BLaER1 treated with 17β-estradiol and CSF1 and Interleukin-3, amounts not matched to agents 10 nM and 100 nM (cell line): ENCODE data around the gene ZNF532.

Experiments
- H3K27ac ChIP-seq, 11 experiments: shearing (Covaris generic); formaldehyde crosslinking; 2 replicates each; pipeline ENCODE4 v1.8.1; 2022
- H3K27me3 ChIP-seq, 11 experiments: shearing (Covaris generic); formaldehyde crosslinking; 2 replicates each; pipeline ENCODE4 v1.8.1; 2022
- H3K36me3 ChIP-seq, 11 experiments: shearing (Covaris generic); formaldehyde crosslinking; 2 replicates each; pipeline ENCODE4 v1.8.1; 2022
- H3K4me1 ChIP-seq, 10 experiments: shearing (Covaris generic); formaldehyde crosslinking; 2 replicates each; pipeline ENCODE4 v1.8.1; 2022
- H3K4me2 ChIP-seq, 11 experiments: shearing (Covaris generic); formaldehyde crosslinking; 2 replicates each; pipeline ENCODE4 v1.8.1; 2022
- H3K4me3 ChIP-seq, 10 experiments: shearing (Covaris generic); formaldehyde crosslinking; 2 replicates each; pipeline ENCODE4 v1.8.1; 2022
- H3K9ac ChIP-seq, 11 experiments: shearing (Covaris generic); formaldehyde crosslinking; 2 replicates each; pipeline ENCODE4 v1.8.1; 2022
- H3K9me3 ChIP-seq, 11 experiments: shearing (Covaris generic); formaldehyde crosslinking; replicated peaks in 1 of 11; 2 replicates each; pipeline ENCODE4 v1.8.1; 2022
- H4K20me1 ChIP-seq, 11 experiments: shearing (Covaris generic); formaldehyde crosslinking; 2 replicates each; pipeline ENCODE4 v1.8.1; 2022
- Cebpa-rat ChIP-seq, 11 experiments: shearing (Covaris generic); IDR thresholded peaks; 2 replicates each; pipeline ENCODE4 v1.8.1; 2022

Gene ZNF532

GRCh38 chr18:58947136-58947732 lies 82.6 kb downstream of the ZNF532 start:
- H3K27ac ChIP-seq, result no peak overlapping the region
- H3K27me3 ChIP-seq, result no peaks in the 10 kb centered on the region
- H3K36me3 ChIP-seq, result no peaks in the 10 kb centered on the region
- no peak overlapping the region for H3K4me3 ChIP-seq
- H3K4me2 ChIP-seq, result no peak overlapping the region
- TF ChIP-seq Cebpa-rat (IDR thresholded peaks at IDR 0.05), result no peak
- H3K9me3 ChIP-seq, result peaks cover 0 to 13% (median 4%) of the 10 kb centered on the region in 11 experiments; a peak in 7 of 22 replicates
- no peaks in the 10 kb centered on the region for H4K20me1 ChIP-seq
- H3K9ac ChIP-seq, result no peak overlapping the region
- H3K4me1 ChIP-seq, result peaks cover 0 to 16% (median 0%) of the 10 kb centered on the region in 10 experiments; a peak in 3 of 20 replicates

- Histone ChIP-seq H3K27me3 (no peaks in the 10 kb centered on the region), H3K27ac (no peak overlapping the region), H3K9ac (no peak overlapping the region), H3K4me3 (no peak overlapping the region), H3K9me3 (no peaks in the 10 kb centered on the region), H3K36me3 (no peaks in the 10 kb centered on the region), H3K4me1 (peaks cover 0 to 21% (median 0%) of the 10 kb centered on the region in 10 experiments; a peak in 5 of 20 replicates), H4K20me1 (no peaks in the 10 kb centered on the region), H3K4me2 (no peak overlapping the region)
- no peak for TF ChIP-seq Cebpa-rat (IDR thresholded peaks at IDR 0.05)
Observed at GRCh38 chr18:58949031-58949430, 84.4 kb downstream of the ZNF532 start.

- no peak overlapping the region for H3K4me2 ChIP-seq
- peaks cover 0 to 15% (median 0%) of the 10 kb centered on the region in 10 experiments; a peak in 4 of 20 replicates for H3K4me1 ChIP-seq
- no peak overlapping the region for H3K9ac ChIP-seq
- TF ChIP-seq Cebpa-rat (IDR thresholded peaks at IDR 0.05), result no peak
- no peak overlapping the region for H3K27ac ChIP-seq
- H3K9me3 ChIP-seq, result no peaks in the 10 kb centered on the region
- no peaks in the 10 kb centered on the region for H3K36me3 ChIP-seq
- H3K4me3 ChIP-seq, result no peak overlapping the region
- no peaks in the 10 kb centered on the region for H3K27me3 ChIP-seq
- H4K20me1 ChIP-seq, result no peaks in the 10 kb centered on the region
Observed at GRCh38 chr18:58951986-58952702, 87.5 kb downstream of the ZNF532 start.

- Histone ChIP-seq H3K36me3 (no peaks in the 10 kb centered on the region), H3K27me3 (no peaks in the 10 kb centered on the region), H3K4me3 (no peak overlapping the region), H3K27ac (no peak overlapping the region), H4K20me1 (no peaks in the 10 kb centered on the region), H3K4me2 (no peak overlapping the region), H3K4me1 (peaks cover 0 to 15% (median 0%) of the 10 kb centered on the region in 10 experiments; a peak in 4 of 20 replicates), H3K9ac (no peak overlapping the region), H3K9me3 (no peaks in the 10 kb centered on the region)
- TF ChIP-seq Cebpa-rat (IDR thresholded peaks at IDR 0.05), result no peak
Observed at GRCh38 chr18:58952858-58953257, 88.2 kb downstream of the ZNF532 start.

- no peaks in the 10 kb centered on the region for H4K20me1 ChIP-seq
- no peak for TF ChIP-seq Cebpa-rat (IDR thresholded peaks at IDR 0.05)
- no peaks in the 10 kb centered on the region for H3K36me3 ChIP-seq
- H3K9me3 ChIP-seq, result no peaks in the 10 kb centered on the region
- no peak overlapping the region for H3K4me3 ChIP-seq
- H3K27me3 ChIP-seq, result no peaks in the 10 kb centered on the region
- H3K9ac ChIP-seq, result no peak overlapping the region
- H3K4me2 ChIP-seq, result peak overlapping the region in 2 of 11 experiments; percentile 12 to 29; a peak in 3 of 22 replicates
- H3K27ac ChIP-seq, result no peak overlapping the region
- peaks cover 0 to 15% (median 0%) of the 10 kb centered on the region in 10 experiments; a peak in 4 of 20 replicates for H3K4me1 ChIP-seq
Observed at GRCh38 chr18:58953627-58954026, 89.0 kb downstream of the ZNF532 start.

GRCh38 chr18:58955001-58955400 lies 90.3 kb downstream of the ZNF532 start:
- no peak overlapping the region for H3K4me2 ChIP-seq
- no peak overlapping the region for H3K4me3 ChIP-seq
- no peak overlapping the region for H3K9ac ChIP-seq

GRCh38 chr18:58955738-58956137 lies 91.1 kb downstream of the ZNF532 start:
- no peaks in the 10 kb centered on the region for H3K36me3 ChIP-seq
- no peak for TF ChIP-seq Cebpa-rat (IDR thresholded peaks at IDR 0.05)
- H3K4me1 ChIP-seq, result peaks cover 0 to 7% (median 0%) of the 10 kb centered on the region in 10 experiments; a peak in 4 of 20 replicates
- H3K4me3 ChIP-seq, result no peak overlapping the region
- H3K4me2 ChIP-seq, result no peak overlapping the region
- H3K9ac ChIP-seq, result no peak overlapping the region
- H3K27ac ChIP-seq, result no peak overlapping the region
- H4K20me1 ChIP-seq, result no peaks in the 10 kb centered on the region
- H3K27me3 ChIP-seq, result no peaks in the 10 kb centered on the region
- no peaks in the 10 kb centered on the region for H3K9me3 ChIP-seq

More at GRCh38 chr18:58955001-58955400, 90.3 kb downstream of the ZNF532 start:
- Histone ChIP-seq H4K20me1 (no peaks in the 10 kb centered on the region), H3K9me3 (no peaks in the 10 kb centered on the region), H3K36me3 (no peaks in the 10 kb centered on the region), H3K27me3 (no peaks in the 10 kb centered on the region), H3K4me1 (peaks cover 0 to 15% (median 0%) of the 10 kb centered on the region in 10 experiments; a peak in 4 of 20 replicates), H3K27ac (no peak overlapping the region)
- TF ChIP-seq Cebpa-rat (IDR thresholded peaks at IDR 0.05), result no peak

- H3K27me3 ChIP-seq, result no peaks in the 10 kb centered on the region
Observed at GRCh38 chr18:58958628-58959027, 94.0 kb downstream of the ZNF532 start.

GRCh38 chr18:58960508-58960907 lies 95.8 kb downstream of the ZNF532 start:
- TF ChIP-seq Cebpa-rat (IDR thresholded peaks at IDR 0.05), result no peak
- H3K4me2 ChIP-seq, result no peak overlapping the region
- no peaks in the 10 kb centered on the region for H3K9me3 ChIP-seq
- no peak overlapping the region for H3K9ac ChIP-seq
- H3K4me3 ChIP-seq, result no peak overlapping the region
- H3K4me1 ChIP-seq, result peaks cover 0 to 11% (median 0%) of the 10 kb centered on the region in 10 experiments; a peak in 6 of 20 replicates
- no peaks in the 10 kb centered on the region for H4K20me1 ChIP-seq
- H3K27ac ChIP-seq, result no peak overlapping the region
- no peaks in the 10 kb centered on the region for H3K36me3 ChIP-seq
- H3K27me3 ChIP-seq, result no peaks in the 10 kb centered on the region

More at GRCh38 chr18:58958628-58959027, 94.0 kb downstream of the ZNF532 start:
- Histone ChIP-seq H4K20me1 (no peaks in the 10 kb centered on the region), H3K4me1 (peaks cover 0 to 5% (median 0%) of the 10 kb centered on the region in 10 experiments; a peak in 3 of 20 replicates), H3K9ac (no peak overlapping the region), H3K4me3 (no peak overlapping the region), H3K4me2 (no peak overlapping the region), H3K36me3 (no peaks in the 10 kb centered on the region), H3K9me3 (no peaks in the 10 kb centered on the region), H3K27ac (no peak overlapping the region)
- TF ChIP-seq Cebpa-rat (IDR thresholded peaks at IDR 0.05), result no peak
